Keratinocyte (primary cell): Measurements from ENCODE around the gene ABCA3. TPM values are rescaled to one million over a fixed set of nuclear protein-coding genes. Genes with fewer than 3 reads are reported as not detected.

Experiments used
- DNase-seq: peaks from one replicate; pipeline ENCODE4 v3.0.0-alpha.2; 2011; ENCODE audit warnings: low read depth, missing footprints, low spot score
- FAIRE-seq: peaks from 2 replicates; lab custom pipeline; 2011; peaks lifted over from hg19 to GRCh38; lab: Jason Lieb, UNC
- H2AFZ ChIP-seq: 2 replicates; pipeline ENCODE4 v1.6.0; 2012; ENCODE audit warnings: low read length, control low read depth, inconsistent platforms; ENCODE audit not compliant: control insufficient read depth
- H3K27ac ChIP-seq: 2 replicates; pipeline ENCODE4 v1.5.1; 2011; ENCODE audit warnings: low read length; ENCODE audit not compliant: control insufficient read depth, insufficient read depth
- H3K27me3 ChIP-seq: 3 replicates; pipeline ENCODE4 v1.6.0; 2011; ENCODE audit warnings: low read length; ENCODE audit not compliant: control insufficient read depth, insufficient read depth; ENCODE audit errors: extremely low read depth
- H3K36me3 ChIP-seq, 2 experiments: 2 replicates in 1 of 2; 3 replicates in 1 of 2; pipeline ENCODE4 v1.5.1; 2011; ENCODE audit warnings: low read length in 2 of 2, mild to moderate bottlenecking in 1 of 2; ENCODE audit not compliant: control insufficient read depth in 2 of 2, insufficient read depth in 2 of 2; ENCODE audit errors: extremely low read depth in 1 of 2
- H3K4me1 ChIP-seq: 3 replicates; pipeline ENCODE4 v1.5.1; 2011; ENCODE audit warnings: low read length; ENCODE audit not compliant: control insufficient read depth, insufficient read depth; ENCODE audit errors: extremely low read depth
- H3K4me2 ChIP-seq: 3 replicates; pipeline ENCODE4 v1.6.0; 2011; ENCODE audit warnings: low read depth, low read length; ENCODE audit not compliant: control insufficient read depth, insufficient read depth; ENCODE audit errors: extremely low read depth
- H3K4me3 ChIP-seq, 3 experiments: fragments of 200-600 bp in 1 of 3; sonication (generic) in 1 of 3; 2 replicates in 2 of 3; 3 replicates in 1 of 3; pipeline ENCODE4 v1.5.1; 2011 to 2016; ENCODE audit warnings: low read length in 3 of 3, mild to moderate bottlenecking in 3 of 3, control low read depth in 2 of 3, inconsistent platforms in 1 of 3, low read depth in 1 of 3, mixed read lengths in 1 of 3, mixed run types in 1 of 3, moderate library complexity in 1 of 3; ENCODE audit not compliant: control insufficient read depth in 2 of 3, insufficient read depth in 2 of 3; ENCODE audit errors: extremely low read depth in 1 of 3
- H3K79me2 ChIP-seq: 2 replicates; pipeline ENCODE4 v1.6.0; 2012; ENCODE audit warnings: low read length; ENCODE audit not compliant: control insufficient read depth, insufficient read depth
- H3K9ac ChIP-seq: 3 replicates; pipeline ENCODE4 v1.6.0; 2011; ENCODE audit warnings: low read length; ENCODE audit not compliant: control insufficient read depth, insufficient read depth; ENCODE audit errors: extremely low read depth
- H3K9me1 ChIP-seq: 3 replicates; pipeline ENCODE4 v1.6.0; 2011; ENCODE audit warnings: low read length; ENCODE audit not compliant: control insufficient read depth, insufficient read depth; ENCODE audit errors: extremely low read depth
- H3K9me3 ChIP-seq: 2 replicates; pipeline ENCODE4 v1.5.1; 2012; ENCODE audit warnings: low read depth, low read length; ENCODE audit not compliant: control insufficient read depth
- H4K20me1 ChIP-seq: 3 replicates; pipeline ENCODE4 v1.6.0; 2011; ENCODE audit warnings: low read length; ENCODE audit not compliant: control insufficient read depth, insufficient read depth; ENCODE audit errors: extremely low read depth
- EZH2 ChIP-seq: IDR thresholded peaks from one replicate; pipeline ENCODE4 v1.6.1; 2012; ENCODE audit warnings: inconsistent platforms, mild to moderate bottlenecking, low read length, moderate library complexity
- dilution Hi-C: fragments of 300-500 bp; cut with MboI; formaldehyde crosslinking; loops from one replicate; pipeline ENCODE4 v1.7.0; 2020; ENCODE audit warnings: low sequenced_read_pairs; ENCODE audit not compliant: extremely low pct_ligation_motif_present
- polyA plus RNA-seq, 5 experiments: library from polyadenylated mRNA; depleted of rRNA in 3 of 5; stranded (reverse) in 3 of 5; stranded (forward) in 1 of 5; unstranded in 1 of 5; fragments of >200 nt; gene quantifications; 1 replicate in 1 of 5; 2 replicates in 3 of 5; 3 replicates in 1 of 5; pipeline versions ENCODE4 v1.2.1 to v1.2.3, GENCODE V29; 2011 to 2012; ENCODE audit warnings: missing spikeins in 2 of 5, low read depth in 1 of 5, low replicate concordance in 1 of 5
- TF ChIP-seq, protein P1 (sequence below), 3 experiments: IDR thresholded peaks in 1 of 3; conservative IDR thresholded peaks in 1 of 3; optimal IDR thresholded peaks in 1 of 3; 2 replicates in 2 of 3; 3 replicates in 1 of 3; pipeline versions ENCODE3 to v1.5.1; 2011; ENCODE audit warnings: low read length in 3 of 3, mild to moderate bottlenecking in 3 of 3, moderate library complexity in 2 of 3, control low read depth in 1 of 3, inconsistent platforms in 1 of 3; ENCODE audit not compliant: insufficient read depth in 2 of 3; ENCODE audit errors: extremely low read depth in 1 of 3

ABCA3 gene
- polyA plus RNA-seq, 1 donor (not counting 4 experiments of a cell fraction or from before 2014, with no cell fraction given), result 0.08 TPM

DNA sequence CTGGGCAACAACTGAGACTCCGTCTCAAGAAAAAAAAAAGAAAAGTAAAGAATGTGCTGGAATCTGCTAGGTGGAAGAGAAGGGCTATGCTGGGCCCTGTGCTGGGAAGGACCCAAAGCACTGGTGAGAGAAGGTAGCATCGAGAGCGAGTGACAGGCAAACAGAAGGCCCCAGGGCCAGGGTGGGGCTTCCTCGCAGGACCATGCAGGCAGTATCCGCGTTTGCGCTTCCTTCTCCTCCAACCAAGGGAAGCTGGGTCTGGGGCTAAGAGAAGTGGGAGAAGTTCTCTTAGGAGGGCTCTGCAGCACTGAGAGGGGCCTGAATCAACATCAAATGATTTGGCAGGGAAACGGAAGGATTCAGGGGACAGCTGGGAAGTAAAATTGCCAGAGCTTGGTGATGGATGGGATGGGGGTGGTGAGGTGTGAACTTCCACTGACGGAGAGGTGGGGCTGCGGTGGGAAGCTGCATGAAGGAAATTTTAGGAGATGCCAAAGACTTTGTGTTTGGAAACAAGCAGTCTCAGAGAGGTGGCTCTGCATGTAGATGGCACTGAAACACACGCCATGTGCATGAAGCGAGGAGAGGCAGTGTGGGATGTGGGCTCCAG lies 83.9 kb downstream of the ABCA3 start:
- H3K4me2 ChIP-seq, result no peak overlapping the region
- H3K4me1 ChIP-seq, result peaks cover 10% of the 10 kb centered on the region
- H3K27ac ChIP-seq, result no peak overlapping the region
- no peaks in the 10 kb centered on the region for H3K9me3 ChIP-seq
- dilution Hi-C loops, result no loop called here
- peaks cover 34 to 45% of the 10 kb centered on the region in 2 experiments for H3K36me3 ChIP-seq
- H3K9me1 ChIP-seq, result no peaks in the 10 kb centered on the region
- TF ChIP-seq, protein P1, sequence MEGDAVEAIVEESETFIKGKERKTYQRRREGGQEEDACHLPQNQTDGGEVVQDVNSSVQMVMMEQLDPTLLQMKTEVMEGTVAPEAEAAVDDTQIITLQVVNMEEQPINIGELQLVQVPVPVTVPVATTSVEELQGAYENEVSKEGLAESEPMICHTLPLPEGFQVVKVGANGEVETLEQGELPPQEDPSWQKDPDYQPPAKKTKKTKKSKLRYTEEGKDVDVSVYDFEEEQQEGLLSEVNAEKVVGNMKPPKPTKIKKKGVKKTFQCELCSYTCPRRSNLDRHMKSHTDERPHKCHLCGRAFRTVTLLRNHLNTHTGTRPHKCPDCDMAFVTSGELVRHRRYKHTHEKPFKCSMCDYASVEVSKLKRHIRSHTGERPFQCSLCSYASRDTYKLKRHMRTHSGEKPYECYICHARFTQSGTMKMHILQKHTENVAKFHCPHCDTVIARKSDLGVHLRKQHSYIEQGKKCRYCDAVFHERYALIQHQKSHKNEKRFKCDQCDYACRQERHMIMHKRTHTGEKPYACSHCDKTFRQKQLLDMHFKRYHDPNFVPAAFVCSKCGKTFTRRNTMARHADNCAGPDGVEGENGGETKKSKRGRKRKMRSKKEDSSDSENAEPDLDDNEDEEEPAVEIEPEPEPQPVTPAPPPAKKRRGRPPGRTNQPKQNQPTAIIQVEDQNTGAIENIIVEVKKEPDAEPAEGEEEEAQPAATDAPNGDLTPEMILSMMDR (optimal IDR thresholded peaks at IDR 0.05 in 1 of 3, IDR thresholded peaks at IDR 0.05 in 1 of 3, conservative IDR thresholded peaks at IDR 0.05 in 1 of 3; ENCODE audit: extremely low read depth in 1 of 3, insufficient read depth in 2 of 3, low read length in 3 of 3), result no peak
- TF ChIP-seq EZH2, result no peak
- no peak for FAIRE-seq
- no peak overlapping the region for H3K4me3 ChIP-seq
- H2AFZ ChIP-seq, result no peak overlapping the region
- no peak overlapping the region for H3K9ac ChIP-seq
- H3K27me3 ChIP-seq, result no peaks in the 10 kb centered on the region
- peaks cover 41% of the 10 kb centered on the region for H3K79me2 ChIP-seq
- peaks cover 18% of the 10 kb centered on the region for H4K20me1 ChIP-seq
- DNase-seq, result no peak

DNA sequence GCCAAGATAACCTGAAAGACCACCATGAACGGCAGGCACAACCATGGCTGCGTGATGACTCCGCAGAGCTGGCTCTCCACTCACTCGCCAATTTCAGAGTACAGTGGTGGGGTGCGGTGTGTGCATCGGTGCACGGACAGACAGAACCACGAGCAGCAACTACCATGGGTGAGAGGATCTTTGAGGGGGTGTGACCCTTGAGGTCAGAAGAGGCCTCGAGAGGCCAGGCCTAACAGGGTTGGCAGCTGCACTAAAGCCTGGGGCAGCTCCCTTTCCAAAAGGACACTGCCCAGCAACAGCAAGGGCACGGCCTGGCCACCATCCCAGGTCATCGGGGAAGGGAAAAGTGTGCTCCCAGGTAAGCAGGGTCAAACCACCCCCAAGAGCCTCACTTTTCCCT lies 87.2 kb downstream of the ABCA3 start:
- Histone ChIP-seq H3K4me2 (no peak overlapping the region), H3K36me3 (peaks cover 30 to 32% of the 10 kb centered on the region in 2 experiments), H3K27ac (no peak overlapping the region), H4K20me1 (peaks cover 19% of the 10 kb centered on the region), H3K4me3 (no peak overlapping the region), H3K4me1 (peaks cover 17% of the 10 kb centered on the region), H3K27me3 (no peaks in the 10 kb centered on the region), H3K9ac (no peak overlapping the region), H2AFZ (no peak overlapping the region), H3K9me1 (no peaks in the 10 kb centered on the region), H3K9me3 (no peaks in the 10 kb centered on the region), H3K79me2 (peaks cover 31% of the 10 kb centered on the region)
- TF ChIP-seq, protein P1 (optimal IDR thresholded peaks at IDR 0.05 in 1 of 3, IDR thresholded peaks at IDR 0.05 in 1 of 3, conservative IDR thresholded peaks at IDR 0.05 in 1 of 3; ENCODE audit: extremely low read depth in 1 of 3, insufficient read depth in 2 of 3, low read length in 3 of 3), result no peak
- no peak for TF ChIP-seq EZH2
- dilution Hi-C loops, result no loop called here
- no peak for FAIRE-seq
- no peak for DNase-seq
